Astrocyte of the cerebellum (primary cell): ENCODE measurements around the gene RRM2.

Experiments
- DNase-seq: peaks from one replicate; pipeline ENCODE4 v3.0.0-alpha.2; 2011; ENCODE audit warnings: low read depth
- H3K4me3 ChIP-seq: 2 replicates; pipeline ENCODE4 v1.5.1; 2011; ENCODE audit warnings: mild to moderate bottlenecking, low read depth, low read length, moderate library complexity
- CTCF ChIP-seq: IDR thresholded peaks from 2 replicates; pipeline ENCODE4 v1.5.1; 2012; ENCODE audit warnings: low read length, low read depth, moderate library complexity, mild to moderate bottlenecking; ENCODE audit errors: missing control alignments
- in situ Hi-C: cut with HindIII; loops from 2 replicates; pipeline ENCODE4 v1.10.0; 2017; ENCODE audit warnings: low sequenced_read_pairs

RRM2 gene

DNA sequence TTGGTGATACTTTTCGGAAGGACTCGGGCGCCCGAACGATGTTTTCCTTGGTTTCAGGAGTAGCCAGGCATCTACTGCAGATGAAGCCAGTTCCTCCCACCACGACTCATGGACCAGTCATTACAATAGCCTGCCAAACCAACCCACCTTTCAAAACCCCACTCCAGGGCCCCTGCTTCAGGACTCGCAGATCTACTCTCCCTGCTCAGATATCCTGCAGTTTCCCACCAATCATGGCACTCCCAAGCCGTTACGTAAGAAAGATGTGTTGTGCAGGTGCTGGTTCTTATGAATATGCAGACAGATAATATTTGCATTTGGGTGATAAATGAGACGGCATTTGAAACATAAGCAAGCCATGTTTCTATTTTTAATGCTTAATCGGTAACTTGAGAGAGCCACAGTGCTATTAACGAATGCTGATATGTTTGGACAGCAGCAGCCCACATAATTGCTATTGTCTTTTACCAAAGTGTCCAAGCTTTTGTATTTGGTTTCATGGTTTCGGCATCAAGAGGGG lies 38.8 kb upstream of the RRM2 start:
- no peak overlapping the region for H3K4me3 ChIP-seq
- in situ Hi-C loops = no loop called here
- no peak for DNase-seq
- TF ChIP-seq CTCF = no peak

DNA sequence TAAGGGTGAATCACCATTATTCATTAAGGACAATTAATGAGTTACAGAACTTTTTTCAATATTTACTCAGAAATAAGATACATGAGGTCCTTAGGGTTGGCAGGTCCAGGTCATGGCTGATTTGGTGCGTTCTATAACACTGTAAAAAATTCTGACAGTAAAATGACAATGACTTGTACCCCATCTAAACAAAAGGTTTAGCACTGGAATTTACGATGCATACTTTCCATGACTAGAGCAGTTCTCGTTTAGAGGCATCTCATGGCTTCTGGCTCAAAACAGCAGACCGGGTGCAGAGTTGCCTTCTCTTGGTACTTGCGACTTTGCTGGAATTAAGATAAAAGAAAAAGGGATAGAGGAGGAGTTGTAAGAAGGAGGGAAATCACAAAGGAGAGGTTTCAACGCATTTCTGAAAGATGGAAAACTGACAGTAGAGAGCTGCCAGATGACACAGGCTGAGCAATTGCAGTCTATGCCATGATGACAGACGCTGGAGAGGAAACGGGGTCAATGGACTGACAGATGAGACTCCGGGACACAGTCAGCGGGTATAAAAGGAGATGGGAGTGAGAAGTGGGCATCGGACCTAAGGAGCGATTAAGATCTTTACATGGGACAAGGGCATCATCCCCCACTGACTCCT lies 38.2 kb upstream of the RRM2 start:
- H3K4me3 ChIP-seq = no peak overlapping the region
- in situ Hi-C loops = no loop called here
- TF ChIP-seq CTCF = no peak
- DNase-seq = no peak

DNA sequence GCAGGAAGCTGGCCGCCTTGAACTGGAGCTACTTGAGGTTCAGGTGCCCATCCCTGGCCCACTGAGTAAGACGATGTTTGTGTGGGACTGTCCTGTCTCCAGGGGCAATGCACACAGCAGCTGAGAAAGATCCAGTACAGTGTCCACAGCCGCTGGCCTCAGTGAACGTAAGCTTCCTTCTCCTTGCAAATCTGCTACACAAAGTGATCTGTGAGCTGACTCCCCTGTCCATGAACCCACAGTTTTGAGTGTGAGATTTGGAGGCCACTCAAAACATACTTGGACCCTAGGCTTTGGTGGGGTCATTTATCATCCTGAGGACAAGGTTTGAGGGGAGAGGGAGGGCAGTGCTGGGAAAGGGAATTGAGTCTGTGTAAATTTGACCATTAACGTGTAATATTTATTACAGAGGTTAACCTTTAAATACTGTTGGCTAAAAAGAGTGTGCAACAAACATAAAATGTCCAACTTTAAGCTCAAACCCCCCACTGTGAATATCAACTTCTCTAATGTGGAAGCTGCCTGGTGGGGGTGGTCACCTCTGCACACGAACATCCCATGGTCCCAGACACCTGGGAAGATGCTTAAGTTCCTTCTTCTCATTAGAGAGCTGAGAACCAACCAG lies 37.4 kb upstream of the RRM2 start:
- DNase-seq = no peak
- in situ Hi-C loops = no loop called here
- no peak overlapping the region for H3K4me3 ChIP-seq
- no peak for TF ChIP-seq CTCF

GRCh38 chr2:10085668-10086059 lies 36.9 kb upstream of the RRM2 start:
- no peak overlapping the region for H3K4me3 ChIP-seq
- no peak for DNase-seq
- in situ Hi-C loops = no loop called here
- TF ChIP-seq CTCF = no peak

DNA sequence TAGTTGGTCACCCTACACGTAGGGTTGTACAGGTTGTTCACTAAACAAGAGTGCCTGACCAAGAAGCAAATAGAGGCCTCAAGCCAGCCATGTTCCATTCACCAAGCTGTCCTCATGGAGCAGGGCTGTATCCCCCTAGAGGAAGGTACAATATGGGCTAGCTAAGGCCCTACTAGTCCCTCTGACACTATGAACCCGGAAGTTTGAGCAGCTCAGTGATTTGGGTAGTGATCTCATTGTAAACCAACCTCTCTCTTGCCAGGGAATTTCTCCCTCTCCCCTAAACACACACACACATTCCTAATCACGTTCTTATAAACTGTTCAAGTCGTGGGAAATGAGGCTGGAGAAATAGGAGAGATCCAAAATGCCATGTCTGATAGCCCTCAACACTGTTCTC lies 35.6 kb upstream of the RRM2 start:
- in situ Hi-C loops = no loop called here
- DNase-seq = no peak
- H3K4me3 ChIP-seq = no peak overlapping the region
- TF ChIP-seq CTCF = no peak

DNA sequence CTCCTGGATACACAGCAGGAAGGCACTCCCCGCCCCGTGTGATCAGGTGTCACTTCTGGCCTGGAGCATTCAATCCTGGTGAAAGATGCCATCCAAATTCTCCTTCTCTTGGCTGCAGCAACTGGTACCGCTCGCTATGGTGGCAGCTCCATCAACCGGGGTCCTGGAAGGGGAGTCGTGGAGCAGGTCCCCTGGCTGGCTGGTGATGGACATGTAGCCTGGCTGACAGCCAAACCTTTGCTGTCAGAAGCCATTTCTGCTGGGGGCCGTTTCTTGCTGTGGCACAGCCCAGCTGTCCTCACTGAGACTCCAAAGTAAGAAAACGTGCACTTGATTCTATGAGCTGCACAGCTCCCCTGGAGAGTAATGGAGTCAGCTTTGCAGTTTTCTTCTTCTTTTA lies 35.2 kb upstream of the RRM2 start:
- in situ Hi-C loops = no loop called here
- DNase-seq = no peak
- no peak for TF ChIP-seq CTCF
- H3K4me3 ChIP-seq = no peak overlapping the region
